HepG2 (cell line): Measurements from ENCODE around the gene LYRM4. TPM values are rescaled to one million over a fixed set of nuclear protein-coding genes. Genes with fewer than 3 reads are reported as not detected.

Source experiments
- ATAC-seq: fragments of 200-7000 bp; cut with Tn5 transposase; 3 replicates; pipeline ENCODE4 v1.9.1; 2020; ENCODE audit warnings: mild to moderate bottlenecking, moderate library complexity
- BruUV-seq: library from RNA; stranded (reverse); fragments of 400-500 nt; replicated peaks from 2 replicates; lab custom pipeline; 2021; lab: Mats Ljungman, UMichigan
- CTCF ChIA-PET: fragments of 300-600 bp; formaldehyde crosslinking; extraction: SDS; loops from one replicate; lab custom pipeline; 2021; ENCODE audit warnings: low total read pairs, inconsistent platforms, low intra/inter-chr PET ratio; lab: Yijun Ruan, JAX
- POLR2A ChIA-PET: fragments of 350-600 bp; sonication (Branson Sonifier 250); formaldehyde crosslinking; loops from one replicate; lab custom pipeline; 2020; ENCODE audit warnings: antibody characterized with exemption, inconsistent platforms; lab: Yijun Ruan, JAX
- DNase-seq: peaks from one replicate; pipeline ENCODE4 v3.0.0-alpha.2; 2015; ENCODE audit warnings: low spot score
- FAIRE-seq: peaks from 3 replicates; lab custom pipeline; 2011; peaks lifted over from hg19 to GRCh38; lab: Jason Lieb, UNC
- H2AFZ ChIP-seq: one replicate; pipeline ENCODE4 v1.6.1; 2011; ENCODE audit warnings: low read length, inconsistent platforms
- H3K27ac ChIP-seq: fragments of 300-600 bp; 3 replicates; pipeline ENCODE4 v1.8.0; 2011; ENCODE audit warnings: mixed run types, mild to moderate bottlenecking, mixed read lengths, low read length, inconsistent platforms; ENCODE audit not compliant: insufficient read depth; ENCODE audit errors: extremely low read length
- H3K27me3 ChIP-seq, 2 experiments: fragments of 200-600 bp in 1 of 2; 2 replicates in 1 of 2; 3 replicates in 1 of 2; pipeline versions ENCODE4 v1.6.0 to v1.8.0; 2011; ENCODE audit warnings: low read length in 2 of 2, mild to moderate bottlenecking in 2 of 2, moderate library complexity in 2 of 2, inconsistent platforms in 1 of 2; ENCODE audit not compliant: insufficient read depth in 2 of 2, control insufficient read depth in 1 of 2
- H3K36me3 ChIP-seq, 2 experiments: fragments of 200-600 bp in 1 of 2; replicated peaks in 1 of 2; 2 replicates in 1 of 2; 3 replicates in 1 of 2; pipeline versions ENCODE4 v1.5.1 to v1.8.0; 2011; ENCODE audit warnings: low read length in 2 of 2, inconsistent platforms in 1 of 2; ENCODE audit not compliant: insufficient read depth in 2 of 2, control insufficient read depth in 1 of 2
- H3K4me1 ChIP-seq: 2 replicates; pipeline ENCODE4 v1.5.1; 2012; ENCODE audit warnings: low read length, inconsistent platforms; ENCODE audit not compliant: insufficient read depth
- H3K4me2 ChIP-seq: 2 replicates; pipeline ENCODE4 v1.6.0; 2011; ENCODE audit warnings: low read depth, low read length, inconsistent platforms
- H3K4me3 ChIP-seq, 3 experiments: fragments of 200-600 bp in 1 of 3; sonication (generic), shearing (Covaris generic) in 1 of 3; replicated peaks in 1 of 3; 2 replicates each; pipeline ENCODE4 v1.5.1; 2011 to 2016; ENCODE audit warnings: low read length in 3 of 3, inconsistent platforms in 2 of 3, low read depth in 2 of 3, mild to moderate bottlenecking in 2 of 3, control low read depth in 1 of 3, mixed read lengths in 1 of 3; ENCODE audit not compliant: insufficient read depth in 1 of 3
- H3K79me2 ChIP-seq: one replicate; pipeline ENCODE4 v1.6.1; 2011; ENCODE audit warnings: low read length, inconsistent platforms; ENCODE audit not compliant: insufficient read depth
- H3K9ac ChIP-seq: 2 replicates; pipeline ENCODE4 v1.6.0; 2011; ENCODE audit warnings: mild to moderate bottlenecking, low read depth, low read length, inconsistent platforms; ENCODE audit not compliant: insufficient read depth
- H3K9me3 ChIP-seq: 2 replicates; pipeline ENCODE4 v1.5.1; 2012; ENCODE audit warnings: mild to moderate bottlenecking, low read length
- H4K20me1 ChIP-seq: 2 replicates; pipeline ENCODE4 v1.6.0; 2011; ENCODE audit warnings: inconsistent platforms, mild to moderate bottlenecking, low read length, moderate library complexity; ENCODE audit not compliant: insufficient read depth
- CREM ChIP-seq, 2 experiments: sonication (generic) in 1 of 2; formaldehyde crosslinking in 1 of 2; IDR thresholded peaks; 2 replicates each; pipeline versions ENCODE4 v1.4.0 to v1.6.1; 2016 to 2020; ENCODE audit warnings: antibody characterized with exemption in 1 of 2, mild to moderate bottlenecking in 1 of 2, missing genetic modification reagents in 1 of 2
- FOXA3 ChIP-seq: IDR thresholded peaks from 2 replicates; pipeline ENCODE4 v1.6.1; 2016; ENCODE audit warnings: missing genetic modification reagents, missing compliant biosample characterization
- KDM5A ChIP-seq: fragments of 200-600 bp; sonication (generic); IDR thresholded peaks from 2 replicates; pipeline ENCODE4 v1.7.0; 2018; ENCODE audit warnings: antibody characterized with exemption, mild to moderate bottlenecking, low read length, borderline replicate concordance
- MED1 ChIP-seq: sonication (generic); formaldehyde crosslinking; IDR thresholded peaks from 2 replicates; pipeline ENCODE4 v1.4.0; 2020; ENCODE audit warnings: missing genetic modification reagents
- STAT5B ChIP-seq: sonication (generic); formaldehyde crosslinking; IDR thresholded peaks from 2 replicates; pipeline ENCODE4 v1.4.0; 2020; ENCODE audit warnings: missing genetic modification reagents
- YEATS4 ChIP-seq: sonication (generic); formaldehyde crosslinking; IDR thresholded peaks from 2 replicates; pipeline ENCODE4 v1.4.0; 2020; ENCODE audit warnings: missing genetic modification reagents, borderline replicate concordance
- ZNF33A ChIP-seq: sonication (generic); formaldehyde crosslinking; IDR thresholded peaks from 2 replicates; pipeline ENCODE4 v1.5.1; 2020; ENCODE audit warnings: missing genetic modification reagents, mild to moderate bottlenecking, moderate library complexity, borderline replicate concordance
- WGBS: methylation state at CpG from one replicate; pipeline ENCODE4 v1.1.6; 2017; ENCODE audit warnings: low lambda C conversion rate; 5-methylcytosine and 5-hydroxymethylcytosine counted together
- in situ Hi-C: cut with HindIII; loops from 2 replicates; pipeline ENCODE4 v1.10.0; 2017; ENCODE audit warnings: low pct_unique_long_range_greater_than_20kb; ENCODE audit not compliant: extremely low pct_ligation_motif_present
- intact Hi-C: fragments of 100-400 bp; cut with micrococcal nuclease; formaldehyde crosslinking; loops from one replicate; pipeline ENCODE4 v1.10.0; 2022; ENCODE audit not compliant: unreplicated experiment
- polyA plus RNA-seq, 8 experiments: library from polyadenylated mRNA; depleted of rRNA in 3 of 8; stranded (reverse) in 7 of 8; unstranded in 1 of 8; fragments of >200 nt; fragmentation: Illumina TruSeq in 4 of 8; extraction: Trizol in 4 of 8; gene quantifications; 2 replicates each; pipeline versions ENCODE4 v1.2.1 to v1.2.3, GENCODE V29; 2011 to 2016; ENCODE audit warnings: low read depth in 4 of 8, missing spikeins in 1 of 8, mixed read lengths in 1 of 8; ENCODE audit not compliant: insufficient read depth in 1 of 8
- total RNA-seq, 5 experiments: library from RNA; depleted of rRNA; stranded (reverse); fragments of >200 nt; fragmentation: Illumina TruSeq; extraction: Trizol; gene quantifications; 2 replicates each; pipeline ENCODE4 v1.2.3, GENCODE V29; 2016; ENCODE audit warnings: low read depth in 1 of 5
- TF ChIP-seq, protein P1 (sequence below): sonication (generic); formaldehyde crosslinking; IDR thresholded peaks from 2 replicates; pipeline ENCODE4 v1.5.0; 2020; ENCODE audit warnings: mild to moderate bottlenecking, missing genetic modification reagents, borderline replicate concordance
- TF ChIP-seq, protein P2 (sequence below): sonication (generic); formaldehyde crosslinking; IDR thresholded peaks from 2 replicates; pipeline ENCODE4 v1.4.0; 2020; ENCODE audit warnings: missing genetic modification reagents, mild to moderate bottlenecking, borderline replicate concordance
- TF ChIP-seq, protein P3 (sequence below): sonication (generic); formaldehyde crosslinking; IDR thresholded peaks from 2 replicates; pipeline ENCODE4 v1.4.0; 2020; ENCODE audit warnings: missing genetic modification reagents
- TF ChIP-seq, protein P4 (sequence below): sonication (generic); formaldehyde crosslinking; IDR thresholded peaks from 2 replicates; pipeline ENCODE4 v1.4.0; 2020; ENCODE audit warnings: low read depth, mild to moderate bottlenecking, missing genetic modification reagents
- TF ChIP-seq, protein P5 (sequence below): sonication (generic); formaldehyde crosslinking; IDR thresholded peaks from 2 replicates; pipeline ENCODE4 v1.5.1; 2020; ENCODE audit warnings: missing genetic modification reagents, mild to moderate bottlenecking, borderline replicate concordance

The LYRM4 gene
- total and polyA plus RNA-seq, 2 of the 13 experiments (the other 11 are each of a cell fraction or from before 2014, with no cell fraction given): 64.6 to 67.5 TPM

DNA sequence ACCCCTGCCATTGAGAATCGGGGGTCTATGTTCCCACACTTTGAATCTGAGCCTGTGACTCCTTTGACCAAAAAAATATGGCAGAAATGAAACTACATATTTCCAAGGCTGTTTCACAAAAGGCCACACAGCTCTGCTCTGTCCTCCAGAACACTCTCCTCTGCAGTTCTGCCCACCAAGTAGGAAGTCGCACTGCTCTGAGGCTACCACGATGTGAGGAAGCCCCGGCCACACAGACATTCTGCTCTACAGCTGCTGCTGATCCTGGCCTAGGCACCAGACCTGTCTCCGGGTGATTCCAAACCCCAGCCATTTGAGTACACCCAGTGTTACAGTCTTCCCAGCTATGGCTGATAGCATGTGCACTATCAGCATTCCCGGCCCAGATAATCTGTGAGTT lies 85.1 kb downstream of the LYRM4 start:
- H3K4me1 ChIP-seq: no peaks in the 10 kb centered on the region
- H3K4me3 ChIP-seq: no peak overlapping the region
- peaks cover 2% of the 10 kb centered on the region for H3K79me2 ChIP-seq
- H3K4me2 ChIP-seq: no peak overlapping the region
- H3K27me3 ChIP-seq: no peaks in the 10 kb centered on the region
- DNase-seq (no peak), FAIRE-seq (no peak), ATAC-seq (no peak; the same call in 2 of the 3 replicates)
- BruUV-seq: no TSS peak
- 90% methylated on average over 5 of the region's 6 CpGs for WGBS
- intact Hi-C loops (no loop called here), in situ Hi-C loops (no loop called here)
- H3K9me3 ChIP-seq: no peaks in the 10 kb centered on the region
- ChIA-PET CTCF (interaction anchor here (0.7 kb wide), 1 partner anchor 116 kb away, joined by 3 read pairs; no protein-coding TSS in a partner anchor), POLR2A (no interaction called here)
- H2AFZ ChIP-seq: no peak overlapping the region
- no peak overlapping the region for H3K27ac ChIP-seq
- H4K20me1 ChIP-seq: no peaks in the 10 kb centered on the region
- no peak overlapping the region for H3K9ac ChIP-seq
- H3K36me3 ChIP-seq: 0 out of 5 replicates have a peak, but pooled peaks cover 1 to 4% of the 10 kb centered on the region in 2 experiments
- TF ChIP-seq, protein P1, sequence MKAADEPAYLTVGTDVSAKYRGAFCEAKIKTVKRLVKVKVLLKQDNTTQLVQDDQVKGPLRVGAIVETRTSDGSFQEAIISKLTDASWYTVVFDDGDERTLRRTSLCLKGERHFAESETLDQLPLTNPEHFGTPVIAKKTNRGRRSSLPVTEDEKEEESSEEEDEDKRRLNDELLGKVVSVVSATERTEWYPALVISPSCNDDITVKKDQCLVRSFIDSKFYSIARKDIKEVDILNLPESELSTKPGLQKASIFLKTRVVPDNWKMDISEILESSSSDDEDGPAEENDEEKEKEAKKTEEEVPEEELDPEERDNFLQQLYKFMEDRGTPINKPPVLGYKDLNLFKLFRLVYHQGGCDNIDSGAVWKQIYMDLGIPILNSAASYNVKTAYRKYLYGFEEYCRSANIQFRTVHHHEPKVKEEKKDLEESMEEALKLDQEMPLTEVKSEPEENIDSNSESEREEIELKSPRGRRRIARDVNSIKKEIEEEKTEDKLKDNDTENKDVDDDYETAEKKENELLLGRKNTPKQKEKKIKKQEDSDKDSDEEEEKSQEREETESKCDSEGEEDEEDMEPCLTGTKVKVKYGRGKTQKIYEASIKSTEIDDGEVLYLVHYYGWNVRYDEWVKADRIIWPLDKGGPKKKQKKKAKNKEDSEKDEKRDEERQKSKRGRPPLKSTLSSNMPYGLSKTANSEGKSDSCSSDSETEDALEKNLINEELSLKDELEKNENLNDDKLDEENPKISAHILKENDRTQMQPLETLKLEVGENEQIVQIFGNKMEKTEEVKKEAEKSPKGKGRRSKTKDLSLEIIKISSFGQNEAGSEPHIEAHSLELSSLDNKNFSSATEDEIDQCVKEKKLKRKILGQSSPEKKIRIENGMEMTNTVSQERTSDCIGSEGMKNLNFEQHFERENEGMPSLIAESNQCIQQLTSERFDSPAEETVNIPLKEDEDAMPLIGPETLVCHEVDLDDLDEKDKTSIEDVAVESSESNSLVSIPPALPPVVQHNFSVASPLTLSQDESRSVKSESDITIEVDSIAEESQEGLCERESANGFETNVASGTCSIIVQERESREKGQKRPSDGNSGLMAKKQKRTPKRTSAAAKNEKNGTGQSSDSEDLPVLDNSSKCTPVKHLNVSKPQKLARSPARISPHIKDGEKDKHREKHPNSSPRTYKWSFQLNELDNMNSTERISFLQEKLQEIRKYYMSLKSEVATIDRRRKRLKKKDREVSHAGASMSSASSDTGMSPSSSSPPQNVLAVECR: no peak
- TF ChIP-seq, protein P2, sequence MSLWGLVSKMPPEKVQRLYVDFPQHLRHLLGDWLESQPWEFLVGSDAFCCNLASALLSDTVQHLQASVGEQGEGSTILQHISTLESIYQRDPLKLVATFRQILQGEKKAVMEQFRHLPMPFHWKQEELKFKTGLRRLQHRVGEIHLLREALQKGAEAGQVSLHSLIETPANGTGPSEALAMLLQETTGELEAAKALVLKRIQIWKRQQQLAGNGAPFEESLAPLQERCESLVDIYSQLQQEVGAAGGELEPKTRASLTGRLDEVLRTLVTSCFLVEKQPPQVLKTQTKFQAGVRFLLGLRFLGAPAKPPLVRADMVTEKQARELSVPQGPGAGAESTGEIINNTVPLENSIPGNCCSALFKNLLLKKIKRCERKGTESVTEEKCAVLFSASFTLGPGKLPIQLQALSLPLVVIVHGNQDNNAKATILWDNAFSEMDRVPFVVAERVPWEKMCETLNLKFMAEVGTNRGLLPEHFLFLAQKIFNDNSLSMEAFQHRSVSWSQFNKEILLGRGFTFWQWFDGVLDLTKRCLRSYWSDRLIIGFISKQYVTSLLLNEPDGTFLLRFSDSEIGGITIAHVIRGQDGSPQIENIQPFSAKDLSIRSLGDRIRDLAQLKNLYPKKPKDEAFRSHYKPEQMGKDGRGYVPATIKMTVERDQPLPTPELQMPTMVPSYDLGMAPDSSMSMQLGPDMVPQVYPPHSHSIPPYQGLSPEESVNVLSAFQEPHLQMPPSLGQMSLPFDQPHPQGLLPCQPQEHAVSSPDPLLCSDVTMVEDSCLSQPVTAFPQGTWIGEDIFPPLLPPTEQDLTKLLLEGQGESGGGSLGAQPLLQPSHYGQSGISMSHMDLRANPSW (CRISPR knock-in tag): no peak
- TF ChIP-seq STAT5B (no peak), CREM (IDR thresholded peaks at IDR 0.05) (no peak), CREM (CRISPR knock-in tag; IDR thresholded peaks at IDR 0.05) (no peak), FOXA3 (CRISPR knock-in tag) (no peak), KDM5A (no peak), MED1 (CRISPR knock-in tag) (no peak), ZNF33A (CRISPR knock-in tag) (no peak), YEATS4 (no peak)
- TF ChIP-seq, protein P3, sequence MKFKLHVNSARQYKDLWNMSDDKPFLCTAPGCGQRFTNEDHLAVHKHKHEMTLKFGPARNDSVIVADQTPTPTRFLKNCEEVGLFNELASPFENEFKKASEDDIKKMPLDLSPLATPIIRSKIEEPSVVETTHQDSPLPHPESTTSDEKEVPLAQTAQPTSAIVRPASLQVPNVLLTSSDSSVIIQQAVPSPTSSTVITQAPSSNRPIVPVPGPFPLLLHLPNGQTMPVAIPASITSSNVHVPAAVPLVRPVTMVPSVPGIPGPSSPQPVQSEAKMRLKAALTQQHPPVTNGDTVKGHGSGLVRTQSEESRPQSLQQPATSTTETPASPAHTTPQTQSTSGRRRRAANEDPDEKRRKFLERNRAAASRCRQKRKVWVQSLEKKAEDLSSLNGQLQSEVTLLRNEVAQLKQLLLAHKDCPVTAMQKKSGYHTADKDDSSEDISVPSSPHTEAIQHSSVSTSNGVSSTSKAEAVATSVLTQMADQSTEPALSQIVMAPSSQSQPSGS: no peak
- TF ChIP-seq, protein P4, sequence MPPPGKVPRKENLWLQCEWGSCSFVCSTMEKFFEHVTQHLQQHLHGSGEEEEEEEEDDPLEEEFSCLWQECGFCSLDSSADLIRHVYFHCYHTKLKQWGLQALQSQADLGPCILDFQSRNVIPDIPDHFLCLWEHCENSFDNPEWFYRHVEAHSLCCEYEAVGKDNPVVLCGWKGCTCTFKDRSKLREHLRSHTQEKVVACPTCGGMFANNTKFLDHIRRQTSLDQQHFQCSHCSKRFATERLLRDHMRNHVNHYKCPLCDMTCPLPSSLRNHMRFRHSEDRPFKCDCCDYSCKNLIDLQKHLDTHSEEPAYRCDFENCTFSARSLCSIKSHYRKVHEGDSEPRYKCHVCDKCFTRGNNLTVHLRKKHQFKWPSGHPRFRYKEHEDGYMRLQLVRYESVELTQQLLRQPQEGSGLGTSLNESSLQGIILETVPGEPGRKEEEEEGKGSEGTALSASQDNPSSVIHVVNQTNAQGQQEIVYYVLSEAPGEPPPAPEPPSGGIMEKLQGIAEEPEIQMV (CRISPR knock-in tag): no peak
- TF ChIP-seq, protein P5, sequence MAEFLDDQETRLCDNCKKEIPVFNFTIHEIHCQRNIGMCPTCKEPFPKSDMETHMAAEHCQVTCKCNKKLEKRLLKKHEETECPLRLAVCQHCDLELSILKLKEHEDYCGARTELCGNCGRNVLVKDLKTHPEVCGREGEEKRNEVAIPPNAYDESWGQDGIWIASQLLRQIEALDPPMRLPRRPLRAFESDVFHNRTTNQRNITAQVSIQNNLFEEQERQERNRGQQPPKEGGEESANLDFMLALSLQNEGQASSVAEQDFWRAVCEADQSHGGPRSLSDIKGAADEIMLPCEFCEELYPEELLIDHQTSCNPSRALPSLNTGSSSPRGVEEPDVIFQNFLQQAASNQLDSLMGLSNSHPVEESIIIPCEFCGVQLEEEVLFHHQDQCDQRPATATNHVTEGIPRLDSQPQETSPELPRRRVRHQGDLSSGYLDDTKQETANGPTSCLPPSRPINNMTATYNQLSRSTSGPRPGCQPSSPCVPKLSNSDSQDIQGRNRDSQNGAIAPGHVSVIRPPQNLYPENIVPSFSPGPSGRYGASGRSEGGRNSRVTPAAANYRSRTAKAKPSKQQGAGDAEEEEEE: no peak
